HEK293T (cell line): Measurements from ENCODE around the gene MELK.

Experiments
- ARNT ChIP-seq: fragments of 450-650 bp; IDR thresholded peaks from 2 replicates; pipeline ENCODE4 v1.6.1; 2017; ENCODE audit warnings: mild to moderate bottlenecking
- BHLHE40 ChIP-seq: fragments of 450-650 bp; IDR thresholded peaks from 2 replicates; pipeline ENCODE4 v1.6.1; 2016; ENCODE audit warnings: mild to moderate bottlenecking, moderate library complexity, borderline replicate concordance
- ELF4 ChIP-seq: fragments of 450-650 bp; IDR thresholded peaks from 2 replicates; pipeline ENCODE4 v1.6.1; 2017; ENCODE audit warnings: antibody characterized with exemption
- FOXA1 ChIP-seq: fragments of 450-650 bp; IDR thresholded peaks from 2 replicates; pipeline ENCODE4 v1.6.1; 2016; ENCODE audit warnings: mild to moderate bottlenecking
- FOXM1 ChIP-seq: fragments of 450-650 bp; IDR thresholded peaks from 2 replicates; pipeline ENCODE4 v1.6.1; 2017; ENCODE audit warnings: mild to moderate bottlenecking, borderline replicate concordance
- HDGF ChIP-seq: fragments of 450-650 bp; IDR thresholded peaks from 2 replicates; pipeline ENCODE4 v1.6.1; 2017; ENCODE audit warnings: antibody characterized with exemption, borderline replicate concordance
- L3MBTL2 ChIP-seq: fragments of 450-650 bp; conservative IDR thresholded peaks from 2 replicates; pipeline ENCODE4 v1.6.1; 2016; ENCODE audit warnings: mild to moderate bottlenecking
- SP1 ChIP-seq: fragments of 450-650 bp; IDR thresholded peaks from 2 replicates; pipeline ENCODE4 v1.6.1; 2017
- SUZ12 ChIP-seq: fragments of 450-650 bp; IDR thresholded peaks from 2 replicates; pipeline ENCODE4 v1.6.1; 2016; ENCODE audit warnings: mild to moderate bottlenecking
- TARDBP ChIP-seq: fragments of 450-650 bp; IDR thresholded peaks from 2 replicates; pipeline ENCODE4 v1.6.1; 2016
- ZNF384 ChIP-seq: fragments of 450-650 bp; IDR thresholded peaks from 2 replicates; pipeline ENCODE4 v1.6.1; 2016
- TF ChIP-seq, protein P1 (sequence below): fragments of 450-650 bp; IDR thresholded peaks from 2 replicates; pipeline ENCODE4 v1.6.1; 2016

DNA sequence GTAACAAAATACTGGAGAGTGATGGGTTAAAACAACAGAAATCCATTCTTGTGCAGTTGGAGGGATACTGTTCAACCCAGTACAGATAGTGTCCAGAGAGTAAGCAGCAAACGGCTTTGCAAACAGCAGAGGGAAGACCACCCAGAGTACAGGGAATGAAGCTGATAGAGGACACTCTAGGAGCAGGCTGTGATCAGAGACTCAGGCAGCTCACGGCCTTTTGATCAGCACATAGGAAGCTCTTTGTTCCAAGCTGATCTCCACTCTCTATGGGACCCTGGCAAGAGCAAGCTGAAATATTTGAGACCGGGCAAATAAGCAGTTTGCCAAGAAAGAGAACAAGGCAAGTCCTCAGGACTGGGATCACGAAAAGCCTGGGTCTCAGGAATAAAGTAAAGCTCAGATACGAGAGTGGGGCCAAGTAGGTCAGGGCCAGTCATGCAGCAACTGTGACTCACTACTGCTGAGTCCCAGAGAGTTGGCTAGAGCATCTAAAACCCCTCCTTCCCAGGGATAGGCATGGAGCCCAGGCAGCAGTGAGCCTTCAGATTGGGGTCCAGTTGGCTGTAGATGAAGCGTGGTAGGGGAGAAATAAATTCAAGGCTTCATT lies 52.4 kb downstream of the MELK start:
- TF ChIP-seq ELF4: no peak
- TF ChIP-seq FOXA1: no peak
- TF ChIP-seq FOXM1: no peak
- TF ChIP-seq BHLHE40: no peak
- no peak for TF ChIP-seq ZNF384
- no peak for TF ChIP-seq SP1
- TF ChIP-seq TARDBP: no peak
- no peak for TF ChIP-seq SUZ12
- TF ChIP-seq, protein P1, sequence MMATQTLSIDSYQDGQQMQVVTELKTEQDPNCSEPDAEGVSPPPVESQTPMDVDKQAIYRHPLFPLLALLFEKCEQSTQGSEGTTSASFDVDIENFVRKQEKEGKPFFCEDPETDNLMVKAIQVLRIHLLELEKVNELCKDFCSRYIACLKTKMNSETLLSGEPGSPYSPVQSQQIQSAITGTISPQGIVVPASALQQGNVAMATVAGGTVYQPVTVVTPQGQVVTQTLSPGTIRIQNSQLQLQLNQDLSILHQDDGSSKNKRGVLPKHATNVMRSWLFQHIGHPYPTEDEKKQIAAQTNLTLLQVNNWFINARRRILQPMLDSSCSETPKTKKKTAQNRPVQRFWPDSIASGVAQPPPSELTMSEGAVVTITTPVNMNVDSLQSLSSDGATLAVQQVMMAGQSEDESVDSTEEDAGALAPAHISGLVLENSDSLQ: no peak
- no peak for TF ChIP-seq L3MBTL2
- TF ChIP-seq ARNT: no peak
- TF ChIP-seq HDGF: no peak
